ENCODE data around the gene FAM118B. TPM values are rescaled to one million over a fixed set of nuclear protein-coding genes. Genes with fewer than 3 reads are reported as not detected.

Gene FAM118B
- total RNA-seq, 1 donor from 2014 or later = 6.6 TPM

Other genes starting within 250 kb of the FAM118B start
- gene CDON, start 148.9 kb upstream of the FAM118B start, total RNA-seq = 2.4 TPM
- 18.3 TPM for gene RPUSD4, start 132 bp upstream of the FAM118B start, total RNA-seq
- 49.0 TPM for gene SRPRA, start 57.1 kb downstream of the FAM118B start, total RNA-seq
- 13.2 TPM for gene FOXRED1, start 57.4 kb downstream of the FAM118B start, total RNA-seq
- 5.8 TPM for gene TIRAP, start 71.3 kb downstream of the FAM118B start, total RNA-seq
- 17.4 TPM for gene DCPS, start 92.3 kb downstream of the FAM118B start, total RNA-seq
- 54.2 TPM for gene ST3GAL4, start 143.9 kb downstream of the FAM118B start, total RNA-seq

Measured in esophagus mucosa (tissue), 1 donor.